SH-SY5Y (cell line): ENCODE measurements around the gene LSM4.

Experiments
- GATA2 ChIP-seq: IDR thresholded peaks from 2 replicates; pipeline ENCODE4 v1.6.1; 2011; ENCODE audit warnings: mild to moderate bottlenecking, low read depth, low read length
- GATA3 ChIP-seq: IDR thresholded peaks from 2 replicates; pipeline ENCODE4 v1.6.1; 2011; ENCODE audit warnings: low read depth, mild to moderate bottlenecking, low read length, moderate library complexity

DNA sequence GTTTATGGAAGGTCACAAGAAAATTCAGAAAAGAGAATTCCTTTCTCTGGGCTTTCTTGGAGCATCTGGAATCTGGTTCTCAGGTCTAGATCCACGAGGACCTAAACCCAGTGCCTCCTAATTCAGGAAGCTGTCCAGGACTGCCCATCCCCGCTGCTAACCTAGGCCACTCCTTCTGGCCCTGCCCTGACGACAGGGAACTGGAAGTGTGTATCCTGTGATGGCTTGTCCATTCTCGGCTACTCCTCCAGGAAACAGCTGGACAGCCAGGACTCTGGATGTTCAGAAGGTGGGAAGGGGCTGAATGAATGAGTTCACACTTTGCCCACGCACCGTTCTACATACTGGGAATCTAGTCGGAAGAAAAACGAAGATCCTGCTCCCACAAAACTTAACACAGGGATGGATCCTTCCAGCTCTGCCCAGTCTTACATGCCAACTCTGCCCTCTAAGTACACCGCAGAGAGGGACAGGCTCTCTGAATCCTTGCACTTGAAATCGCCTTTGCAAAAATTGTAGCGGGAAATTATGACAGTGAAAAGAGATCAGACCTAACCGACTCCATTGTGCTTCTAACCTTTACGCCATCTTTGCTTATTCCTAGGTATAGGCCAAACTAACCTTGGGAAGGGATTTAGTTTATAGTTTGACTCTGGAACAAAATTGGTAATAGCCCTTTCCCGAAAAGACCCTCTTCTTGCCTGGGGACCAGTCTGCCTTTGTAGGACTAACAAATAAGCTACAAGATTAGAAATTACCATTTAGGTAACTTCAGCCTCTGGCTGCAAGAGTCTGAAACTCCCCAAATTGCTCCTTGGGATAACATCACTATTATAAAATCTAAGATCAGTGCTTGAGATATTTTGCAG lies 1.8 kb downstream of the LSM4 start:
- no peak for TF ChIP-seq GATA2
- no peak for TF ChIP-seq GATA3
